Measurements from ENCODE around the gene HPS3.

Gene HPS3

GRCh38 chr3:149122721-149123578 lies 6.5 kb upstream of the HPS3 start:
- peak; percentile 2 for DNase-seq

- DNase-seq: peak; percentile 1
These were observed 617 bp upstream of the HPS3 start for GRCh38 chr3:149128821-149129220.

GRCh38 chr3:149131589-149131988 lies 2.2 kb downstream of the HPS3 start:
- no peak for DNase-seq

GRCh38 chr3:149134575-149134974 lies 5.1 kb downstream of the HPS3 start:
- no peak for DNase-seq

- no peak for DNase-seq
These were observed 13.2 kb downstream of the HPS3 start for GRCh38 chr3:149142682-149143081.

- no peak for DNase-seq
These were observed 15.9 kb downstream of the HPS3 start for GRCh38 chr3:149145356-149145755.

- no peak for DNase-seq
These were observed 16.5 kb downstream of the HPS3 start for GRCh38 chr3:149145974-149146373.

GRCh38 chr3:149150436-149150835 lies 21.0 kb downstream of the HPS3 start:
- DNase-seq: no peak

GRCh38 chr3:149151843-149152242 lies 22.4 kb downstream of the HPS3 start:
- peak; percentile 41 for DNase-seq

- DNase-seq: peak; percentile 31
These were observed 23.0 kb downstream of the HPS3 start for GRCh38 chr3:149152420-149152819.

GRCh38 chr3:149153402-149153801 lies 24.0 kb downstream of the HPS3 start:
- no peak for DNase-seq

GRCh38 chr3:149160754-149161300 lies 31.4 kb downstream of the HPS3 start:
- no peak for DNase-seq

- DNase-seq: no peak
These were observed 32.6 kb downstream of the HPS3 start for GRCh38 chr3:149162007-149162406.

- no peak for DNase-seq
These were observed 33.6 kb downstream of the HPS3 start for GRCh38 chr3:149163066-149163465.

- no peak for DNase-seq
These were observed 38.5 kb downstream of the HPS3 start for GRCh38 chr3:149167898-149168297.

- DNase-seq: no peak
These were observed 41.2 kb downstream of the HPS3 start for GRCh38 chr3:149170672-149171071.

GRCh38 chr3:149174901-149175300 lies 45.5 kb downstream of the HPS3 start:
- DNase-seq: peak; percentile 27

- no peak for DNase-seq
These were observed 47.7 kb downstream of the HPS3 start for GRCh38 chr3:149177122-149177521.

GRCh38 chr3:149179220-149179619 lies 49.8 kb downstream of the HPS3 start:
- DNase-seq: peak; percentile 83

GRCh38 chr3:149180057-149180573 lies 50.7 kb downstream of the HPS3 start:
- DNase-seq: peak; percentile 97

- DNase-seq: no peak
These were observed 51.7 kb downstream of the HPS3 start for GRCh38 chr3:149181182-149181581.

GRCh38 chr3:149186219-149186618 lies 56.8 kb downstream of the HPS3 start:
- DNase-seq: no peak

- no peak for DNase-seq
These were observed 57.3 kb downstream of the HPS3 start for GRCh38 chr3:149186721-149187120.

- DNase-seq: no peak
These were observed 59.1 kb downstream of the HPS3 start for GRCh38 chr3:149188494-149188893.
